Suppressor macrophage treated with lipopolysaccharide for 4 hours (primary cell): Measurements from ENCODE around the gene GCKR.
"Not testable (repeated sequence)": the region's sequence is repeated elsewhere in the genome, so short reads cannot be mapped to it uniquely, and the experiment has no call there.

ENCODE experiments used
- DNase-seq: peaks from one replicate; pipeline ENCODE4 v3.0.0-alpha.2; 2020

The GCKR gene

GRCh38 chr2:27509326-27509725 is 12.7 kb downstream of the GCKR start:
- no peak for DNase-seq

DNA sequence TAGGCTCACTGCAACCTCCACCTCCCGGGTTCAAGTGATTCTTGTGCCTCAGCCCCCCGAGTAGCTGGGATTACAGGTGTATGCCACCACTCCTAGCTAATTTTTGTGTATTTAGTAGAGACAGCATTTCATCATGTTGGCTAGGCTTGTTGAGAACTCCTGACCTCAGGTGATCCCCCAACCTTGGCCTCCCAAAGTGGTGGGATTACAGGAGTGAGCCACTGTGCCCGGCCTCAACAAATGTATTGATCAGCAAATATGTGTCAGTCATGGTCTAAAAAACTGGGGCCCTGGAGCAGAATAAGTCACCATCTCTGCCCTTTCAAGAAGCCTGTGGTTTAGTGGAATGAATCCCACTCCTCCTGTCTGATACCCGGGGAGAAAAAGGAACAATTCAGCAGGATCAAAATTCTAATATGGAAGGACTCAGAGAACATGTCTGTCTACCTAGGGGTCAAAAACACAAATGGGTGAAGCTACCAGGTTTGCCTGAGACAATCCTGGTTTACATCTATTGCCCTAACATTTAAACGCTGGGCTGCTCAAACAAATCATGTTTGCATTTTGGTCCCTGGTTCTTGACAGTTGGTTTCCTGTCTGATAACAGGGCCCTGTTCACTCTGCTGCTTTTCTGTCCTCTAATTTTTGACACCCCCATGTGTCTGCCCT is 21.6 kb downstream of the GCKR start:
- DNase-seq, result no peak

- no peak for DNase-seq
Observed at GRCh38 chr2:27518782-27519113, 22.1 kb downstream of the GCKR start.

- DNase-seq, result no peak
Observed at GRCh38 chr2:27520316-27520715, 23.7 kb downstream of the GCKR start.

- no peak for DNase-seq
Observed at GRCh38 chr2:27522400-27522945, 25.8 kb downstream of the GCKR start.

DNA sequence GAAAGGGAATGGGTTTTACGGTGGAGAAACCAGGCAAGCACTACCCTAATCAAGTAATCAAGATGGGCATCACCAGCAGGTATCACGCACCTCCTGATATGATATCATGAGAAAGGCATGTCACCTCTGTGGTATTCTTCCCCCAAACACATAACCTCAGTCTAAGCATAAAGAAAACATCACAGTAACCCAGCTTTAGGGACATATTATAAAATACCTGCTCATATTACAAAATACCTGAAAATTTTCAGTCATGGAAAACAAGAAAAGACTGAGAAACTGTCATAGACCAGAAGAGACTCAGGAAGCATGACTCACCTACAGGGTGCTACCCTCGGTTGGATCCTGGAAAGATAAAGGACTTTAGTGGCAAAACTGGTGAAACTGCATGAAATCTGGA is 30.5 kb downstream of the GCKR start:
- DNase-seq, result no peak

GRCh38 chr2:27531983-27532382 is 35.3 kb downstream of the GCKR start:
- DNase-seq, result no peak

GRCh38 chr2:27537287-27537686 is 40.6 kb downstream of the GCKR start:
- DNase-seq, result no peak

DNA sequence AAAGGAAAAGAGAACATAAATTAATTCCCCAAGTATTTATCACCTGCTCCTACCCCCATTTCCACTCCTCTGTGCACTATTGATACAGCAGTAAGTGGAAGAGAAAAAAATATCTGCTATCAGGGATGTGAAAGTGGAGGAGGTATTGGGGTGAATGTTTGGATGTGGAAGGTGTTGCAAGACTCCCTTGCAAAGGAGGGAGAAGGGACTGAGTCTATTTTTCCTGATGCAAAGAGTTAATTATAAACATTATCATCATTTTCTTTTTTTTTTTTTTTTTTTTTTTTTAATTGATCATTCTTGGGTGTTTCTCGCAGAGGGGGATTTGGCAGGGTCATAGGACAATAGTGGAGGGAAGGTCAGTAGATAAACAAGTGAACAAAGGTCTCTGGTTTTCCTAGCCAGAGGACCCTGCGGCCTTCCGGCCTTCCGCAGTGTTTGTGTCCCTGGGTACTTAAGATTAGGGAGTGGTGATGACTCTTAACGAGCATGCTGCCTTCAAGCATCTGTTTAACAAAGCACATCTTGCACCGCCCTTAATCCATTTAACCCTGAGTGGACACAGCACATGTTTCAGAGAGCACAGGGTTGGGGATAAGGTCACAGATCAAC is 42.3 kb downstream of the GCKR start:
- not testable (repeated sequence) for DNase-seq

GRCh38 chr2:27539649-27540048 is 43.0 kb downstream of the GCKR start:
- not testable (repeated sequence) for DNase-seq

DNA sequence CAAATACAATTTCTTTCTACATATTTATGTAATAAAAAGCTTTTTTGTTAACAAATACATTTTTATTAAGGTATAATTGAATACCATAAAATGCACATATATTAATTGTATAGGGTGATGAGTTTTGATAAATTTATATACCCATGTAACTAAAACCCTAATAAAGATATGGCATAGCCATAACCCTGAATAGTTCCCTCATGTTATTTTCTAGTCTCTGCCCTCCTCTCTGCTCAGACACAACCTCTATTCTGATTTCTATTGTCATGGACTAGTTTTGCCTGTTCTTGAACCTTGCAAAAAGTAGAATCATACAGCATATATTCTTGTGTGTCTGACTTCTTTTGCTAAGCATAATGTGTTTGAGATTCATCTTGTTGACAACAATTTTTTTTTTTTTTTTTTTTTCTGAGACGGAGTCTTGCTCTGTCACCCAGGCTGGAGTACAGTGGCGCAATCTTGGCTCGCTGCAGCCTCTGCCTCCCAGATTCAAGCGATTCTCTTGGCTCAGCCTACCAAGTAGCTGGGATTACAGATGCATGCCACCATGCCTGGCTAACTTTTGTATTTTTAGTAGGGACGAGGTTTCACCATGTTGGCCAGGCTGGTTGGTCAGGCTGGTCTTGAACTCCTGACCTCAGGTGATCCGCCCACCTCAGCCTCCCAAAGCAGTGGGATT is 47.6 kb downstream of the GCKR start:
- DNase-seq, result no peak

GRCh38 chr2:27545348-27546141 is 48.9 kb downstream of the GCKR start:
- peak; percentile 11 for DNase-seq

DNA sequence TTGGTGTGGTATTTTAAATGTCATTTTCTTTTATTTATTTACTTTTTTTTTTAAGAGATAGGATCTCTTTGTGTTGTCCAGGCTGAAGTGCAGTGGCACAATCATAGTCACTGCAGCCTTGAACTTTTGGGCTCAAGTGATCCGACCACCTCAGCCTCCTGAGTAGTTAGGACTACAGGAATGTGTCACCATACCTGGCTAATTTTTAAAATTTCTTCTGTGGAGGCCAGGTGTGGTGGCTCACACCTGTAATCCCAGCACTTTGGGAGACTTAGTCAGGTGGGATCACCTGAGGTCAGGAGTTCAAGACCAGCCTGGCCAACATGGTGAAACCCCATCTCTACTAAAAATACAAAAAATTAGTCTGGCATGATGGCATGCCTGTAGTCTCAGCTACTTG is 52.7 kb downstream of the GCKR start:
- no peak for DNase-seq

- no peak for DNase-seq
Observed at GRCh38 chr2:27551514-27551913, 54.9 kb downstream of the GCKR start.

- DNase-seq, result no peak
Observed at GRCh38 chr2:27552941-27553340, 56.3 kb downstream of the GCKR start.

- DNase-seq, result not testable (repeated sequence)
Observed at GRCh38 chr2:27554451-27554850, 57.8 kb downstream of the GCKR start.

GRCh38 chr2:27559228-27559627 is 62.6 kb downstream of the GCKR start:
- no peak for DNase-seq

DNA sequence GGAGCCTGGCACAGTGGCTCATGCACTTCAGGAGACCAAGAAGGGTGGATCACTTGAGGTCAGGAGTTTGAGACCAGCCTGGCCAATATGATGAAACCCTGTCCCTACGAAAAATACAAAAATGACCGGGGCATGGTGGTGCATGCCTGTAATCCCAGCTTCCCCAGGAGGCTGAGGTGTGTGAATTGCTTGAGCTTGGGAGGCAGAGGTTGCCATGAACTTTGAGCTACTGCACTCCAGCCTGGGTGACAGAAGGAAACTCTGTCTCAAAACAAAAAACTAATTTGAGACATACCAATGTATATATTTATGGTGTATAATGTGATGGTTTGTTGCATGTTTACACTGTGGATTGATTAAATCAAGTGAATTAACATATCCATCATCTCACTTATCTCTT is 64.4 kb downstream of the GCKR start:
- no peak for DNase-seq

DNA sequence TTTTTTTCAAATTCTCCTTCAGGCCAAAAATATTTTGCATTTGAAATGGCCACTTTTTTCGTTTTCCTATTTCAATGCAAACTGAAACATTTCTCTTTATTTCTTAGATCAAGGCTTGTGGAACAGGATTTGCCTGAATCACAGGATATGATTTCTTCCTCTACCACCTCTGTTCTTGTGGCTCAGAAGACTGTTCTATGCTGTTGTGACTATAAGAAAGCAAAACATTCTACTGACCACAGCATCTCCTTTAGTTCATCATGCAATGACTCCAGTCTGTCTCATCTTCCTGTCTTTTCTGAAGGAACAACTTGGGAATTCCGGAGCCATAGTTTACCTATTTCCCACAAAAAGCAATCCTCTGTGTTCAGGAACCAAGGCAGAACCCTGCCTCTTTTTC is 70.0 kb downstream of the GCKR start:
- DNase-seq, result no peak

DNA sequence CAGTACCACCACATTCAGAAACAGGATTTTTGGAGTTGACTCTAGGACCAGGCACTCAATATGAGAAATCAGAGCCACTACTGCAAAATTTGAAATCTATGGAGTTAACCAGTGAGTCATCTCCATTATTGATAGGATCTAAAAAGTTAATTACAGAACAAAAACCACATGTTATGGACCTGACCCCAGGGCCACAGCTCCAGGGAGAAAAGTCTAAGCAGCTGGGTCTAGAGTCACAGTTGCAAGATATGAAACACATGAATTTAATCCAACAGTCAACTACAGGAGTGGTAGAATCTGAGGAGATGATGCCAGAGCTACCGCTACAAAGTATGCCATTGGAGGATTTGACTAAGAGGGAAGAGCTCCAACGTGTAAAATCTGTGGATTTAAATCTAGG is 72.8 kb downstream of the GCKR start:
- DNase-seq, result no peak

GRCh38 chr2:27571197-27571596 is 74.6 kb downstream of the GCKR start:
- no peak for DNase-seq

- no peak for DNase-seq
Observed at GRCh38 chr2:27571681-27572080, 75.0 kb downstream of the GCKR start.

DNA sequence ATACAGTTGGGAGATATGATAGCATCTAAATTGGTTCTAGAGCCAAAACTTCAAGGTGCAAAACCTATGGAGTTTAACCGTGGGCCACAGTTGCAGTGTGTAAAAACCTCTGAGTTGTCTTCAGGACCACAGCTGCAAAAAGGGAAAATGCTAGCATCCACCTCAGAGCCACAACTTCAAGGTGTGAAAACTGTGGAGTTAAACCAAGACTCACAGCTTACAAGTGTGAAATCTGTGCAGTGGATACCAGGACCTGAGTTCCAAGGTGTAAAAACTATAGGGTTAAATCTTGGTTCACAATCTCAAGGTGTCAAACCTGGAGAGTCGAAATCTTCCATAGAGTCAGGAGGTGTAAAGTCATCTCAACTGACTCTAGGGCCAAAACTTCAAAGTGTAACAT is 75.8 kb downstream of the GCKR start:
- no peak for DNase-seq
